A673 (cell line): ENCODE measurements around the gene EFNA5. TPM values are rescaled to one million over a fixed set of nuclear protein-coding genes. Genes with fewer than 3 reads are reported as not detected.

Experiments used
- BruUV-seq: library from RNA; stranded (reverse); fragments of 400-500 nt; replicated peaks from 2 replicates; lab custom pipeline; 2021; lab: Mats Ljungman, UMichigan
- CTCF ChIA-PET: fragments of 300-600 bp; sonication (Branson Sonifier 250); formaldehyde crosslinking; loops from one replicate; lab custom pipeline; 2022; ENCODE audit warnings: antibody characterized with exemption; lab: Charles Lee
- POLR2A ChIA-PET: fragments of 300-600 bp; sonication (Branson Sonifier 250); formaldehyde crosslinking; loops from one replicate; lab custom pipeline; 2022; ENCODE audit warnings: antibody characterized with exemption; ENCODE audit not compliant: low non-redundant PET; lab: Charles Lee
- DNase-seq: peaks from one replicate; pipeline ENCODE4 v3.0.0-alpha.2; 2015; ENCODE audit warnings: low spot score
- H3K27ac ChIP-seq: fragments of 200-600 bp; sonication (generic); 2 replicates; pipeline ENCODE4 v1.5.1; 2016; ENCODE audit warnings: mixed run types, low read depth, mild to moderate bottlenecking, mixed read lengths, antibody characterized with exemption, low read length; ENCODE audit not compliant: poor library complexity, severe bottlenecking
- H3K27me3 ChIP-seq: fragments of 200-600 bp; sonication (generic); replicated peaks from 2 replicates; pipeline ENCODE4 v1.6.1; 2017; ENCODE audit warnings: mixed run types, low read depth, mild to moderate bottlenecking, mixed read lengths, antibody characterized with exemption, low read length; ENCODE audit not compliant: insufficient read depth, poor library complexity
- H3K36me3 ChIP-seq: fragments of 200-600 bp; sonication (generic); 2 replicates; pipeline ENCODE4 v1.6.1; 2016; ENCODE audit warnings: mixed run types, mild to moderate bottlenecking, mixed read lengths, antibody characterized with exemption, low read length; ENCODE audit not compliant: insufficient read depth, poor library complexity, severe bottlenecking
- H3K4me1 ChIP-seq: fragments of 200-600 bp; sonication (generic); 2 replicates; pipeline ENCODE4 v1.6.1; 2017; ENCODE audit warnings: mixed run types, mild to moderate bottlenecking, mixed read lengths, antibody characterized with exemption, low read length; ENCODE audit not compliant: insufficient read depth, poor library complexity, severe bottlenecking
- H3K4me3 ChIP-seq: fragments of 200-600 bp; sonication (generic); 2 replicates; pipeline ENCODE4 v1.5.1; 2016; ENCODE audit warnings: low read depth, mixed run types, mild to moderate bottlenecking, mixed read lengths, low read length; ENCODE audit not compliant: poor library complexity, severe bottlenecking
- H3K9me3 ChIP-seq: fragments of 200-600 bp; sonication (generic); 2 replicates; pipeline ENCODE4 v1.6.1; 2016; ENCODE audit warnings: mixed run types, low read depth, mild to moderate bottlenecking, mixed read lengths, antibody characterized with exemption, low read length; ENCODE audit not compliant: poor library complexity, severe bottlenecking
- EZH2 ChIP-seq: fragments of 200-600 bp; sonication (generic); IDR thresholded peaks from 2 replicates; pipeline ENCODE4 v1.6.1; 2017; ENCODE audit warnings: borderline replicate concordance, low read depth, mild to moderate bottlenecking, mixed read lengths, antibody characterized with exemption, low read length; ENCODE audit not compliant: poor library complexity, severe bottlenecking
- intact Hi-C: fragments of 100-400 bp; cut with micrococcal nuclease; formaldehyde crosslinking; loops from one replicate; pipeline ENCODE4 v1.10.0; 2022; ENCODE audit not compliant: unreplicated experiment
- total RNA-seq: library from RNA; stranded (reverse); gene quantifications from 2 replicates; pipeline ENCODE4 v1.2.3, GENCODE V29; 2021
- TF ChIP-seq, protein P1 (sequence below): fragments of 300-800, 200-600 bp; sonication (generic); conservative IDR thresholded peaks from 2 replicates; pipeline ENCODE4 v1.5.1; 2017; ENCODE audit warnings: low read depth, mild to moderate bottlenecking, antibody characterized with exemption, low read length, moderate library complexity, mixed read lengths

Gene EFNA5
- total RNA-seq, 1 experiment from 2014 or later = 16.7 TPM

DNA sequence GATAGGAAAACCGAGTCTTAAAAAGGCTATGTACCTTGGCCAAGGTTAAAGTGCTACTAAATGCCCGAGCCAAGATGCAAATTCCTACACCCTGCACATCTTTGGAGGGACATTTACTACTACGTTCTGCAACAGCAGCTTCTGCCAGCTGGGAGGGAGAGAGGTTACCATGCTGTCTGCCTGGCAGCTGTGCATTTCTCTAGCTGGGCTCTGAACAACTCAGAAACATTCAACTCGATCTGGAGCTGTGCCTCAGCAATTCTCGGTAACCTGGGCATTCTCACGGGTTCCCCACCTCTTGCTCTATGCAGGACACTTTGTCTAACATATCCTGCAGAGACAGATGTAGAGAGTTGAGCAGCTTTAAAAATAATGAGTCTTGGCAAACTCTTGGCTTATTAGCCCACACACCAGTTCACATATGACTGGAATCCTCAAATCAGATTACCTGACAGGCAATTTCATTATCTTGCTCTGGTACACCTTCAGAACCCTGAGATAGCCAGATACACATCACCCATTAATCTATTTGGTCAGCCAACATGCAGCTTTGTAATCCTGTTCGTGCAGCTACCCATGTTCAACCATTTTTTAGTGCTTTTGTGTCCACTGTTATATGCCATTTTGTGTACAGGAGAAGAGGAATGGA, 115.8 kb downstream of the EFNA5 start:
- DNase-seq = no peak
- ChIA-PET CTCF (no interaction called here), POLR2A (no interaction called here)
- no TSS peak for BruUV-seq
- H3K4me3 ChIP-seq = no peak overlapping the region
- no peaks in the 10 kb centered on the region for H3K36me3 ChIP-seq
- H3K27ac ChIP-seq = no peak overlapping the region
- no peaks in the 10 kb centered on the region for H3K9me3 ChIP-seq
- no peaks in the 10 kb centered on the region for H3K27me3 ChIP-seq
- TF ChIP-seq EZH2 = no peak
- TF ChIP-seq, protein P1, sequence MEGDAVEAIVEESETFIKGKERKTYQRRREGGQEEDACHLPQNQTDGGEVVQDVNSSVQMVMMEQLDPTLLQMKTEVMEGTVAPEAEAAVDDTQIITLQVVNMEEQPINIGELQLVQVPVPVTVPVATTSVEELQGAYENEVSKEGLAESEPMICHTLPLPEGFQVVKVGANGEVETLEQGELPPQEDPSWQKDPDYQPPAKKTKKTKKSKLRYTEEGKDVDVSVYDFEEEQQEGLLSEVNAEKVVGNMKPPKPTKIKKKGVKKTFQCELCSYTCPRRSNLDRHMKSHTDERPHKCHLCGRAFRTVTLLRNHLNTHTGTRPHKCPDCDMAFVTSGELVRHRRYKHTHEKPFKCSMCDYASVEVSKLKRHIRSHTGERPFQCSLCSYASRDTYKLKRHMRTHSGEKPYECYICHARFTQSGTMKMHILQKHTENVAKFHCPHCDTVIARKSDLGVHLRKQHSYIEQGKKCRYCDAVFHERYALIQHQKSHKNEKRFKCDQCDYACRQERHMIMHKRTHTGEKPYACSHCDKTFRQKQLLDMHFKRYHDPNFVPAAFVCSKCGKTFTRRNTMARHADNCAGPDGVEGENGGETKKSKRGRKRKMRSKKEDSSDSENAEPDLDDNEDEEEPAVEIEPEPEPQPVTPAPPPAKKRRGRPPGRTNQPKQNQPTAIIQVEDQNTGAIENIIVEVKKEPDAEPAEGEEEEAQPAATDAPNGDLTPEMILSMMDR = no peak
- intact Hi-C loops = no loop called here
- H3K4me1 ChIP-seq = no peaks in the 10 kb centered on the region

DNA sequence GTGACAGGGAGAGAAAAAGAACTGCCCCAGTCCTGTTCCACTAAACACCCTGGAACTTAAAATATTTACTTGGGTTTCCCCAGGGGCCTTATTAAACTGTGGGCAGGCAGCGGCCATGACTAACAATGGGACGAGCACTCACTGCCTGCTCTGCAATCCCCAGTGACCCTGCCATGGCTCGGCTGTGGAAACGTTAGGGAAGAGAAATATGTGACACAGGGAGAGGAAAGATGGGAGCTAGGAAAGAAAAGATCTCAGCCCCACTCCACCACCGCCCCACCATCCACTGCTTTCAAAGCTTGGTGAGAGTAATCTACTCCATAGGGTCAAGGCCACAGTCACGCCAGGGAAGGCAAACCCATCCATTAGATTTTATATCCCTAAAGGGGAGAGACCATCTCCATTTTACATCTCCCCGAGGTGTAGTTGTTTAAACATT, 117.6 kb downstream of the EFNA5 start:
- peak; percentile 66 for DNase-seq
- TF ChIP-seq EZH2 = no peak
- TF ChIP-seq, protein P1 = no peak
- POLR2A ChIA-PET = no interaction called here
- Histone ChIP-seq H3K9me3 (no peaks in the 10 kb centered on the region), H3K4me3 (no peak overlapping the region), H3K4me1 (no peaks in the 10 kb centered on the region), H3K27me3 (no peaks in the 10 kb centered on the region), H3K36me3 (no peaks in the 10 kb centered on the region), H3K27ac (no peak overlapping the region)
- CTCF ChIA-PET = no interaction called here
- intact Hi-C loops = no loop called here
- no TSS peak for BruUV-seq

DNA sequence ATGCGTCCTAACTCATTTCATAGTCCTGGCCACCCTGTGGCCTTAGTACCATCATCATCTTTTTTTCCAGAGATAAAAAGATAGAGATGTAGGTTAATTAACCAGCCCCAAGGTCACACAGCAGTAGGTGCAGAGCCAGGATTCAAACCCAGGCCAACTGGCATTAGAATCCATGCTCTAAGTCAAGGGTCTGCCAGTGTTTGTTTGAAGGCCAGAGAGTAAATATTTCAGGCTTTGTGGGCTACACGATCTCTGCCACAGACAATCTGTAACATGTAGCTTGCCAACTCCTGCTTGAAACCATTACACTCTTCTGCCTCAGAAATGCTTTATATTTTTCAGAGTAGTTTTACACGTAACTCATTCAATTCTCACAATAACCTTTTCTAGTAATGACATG, 119.6 kb downstream of the EFNA5 start:
- no peaks in the 10 kb centered on the region for H3K9me3 ChIP-seq
- no peaks in the 10 kb centered on the region for H3K4me1 ChIP-seq
- no peak overlapping the region for H3K27ac ChIP-seq
- BruUV-seq = no TSS peak
- H3K36me3 ChIP-seq = no peaks in the 10 kb centered on the region
- no peak for TF ChIP-seq EZH2
- TF ChIP-seq, protein P1 = no peak
- no peaks in the 10 kb centered on the region for H3K27me3 ChIP-seq
- no peak overlapping the region for H3K4me3 ChIP-seq
- intact Hi-C loops = no loop called here
- CTCF ChIA-PET = no interaction called here
- DNase-seq = no peak
- POLR2A ChIA-PET = no interaction called here
